SK-N-SH treated with all-trans-retinoic acid at 6 μM for 48 hours (cell line): ENCODE data around the gene MIAT.
A peak's percentile ranks its signal among the peaks of the same experiment; 100 is the strongest.

Experiments used
- ATAC-seq: fragments of 200-7000 bp; cut with Tn5 transposase; 3 replicates; pipeline ENCODE4 v1.9.1; 2020; ENCODE audit warnings: mild to moderate bottlenecking, moderate library complexity
- ARNTL ChIP-seq: fragments of 450-650 bp; formaldehyde crosslinking; IDR thresholded peaks from 2 replicates; pipeline ENCODE4 v1.5.0; 2020; ENCODE audit warnings: low read depth, mild to moderate bottlenecking, moderate library complexity, borderline replicate concordance
- BACH2 ChIP-seq: fragments of 250-450 bp; sonication (Bioruptor Pico); IDR thresholded peaks from 2 replicates; pipeline ENCODE4 v1.9.0; 2021; ENCODE audit warnings: mild to moderate bottlenecking, borderline replicate concordance
- CSDC2 ChIP-seq: fragments of 250-450 bp; sonication (Bioruptor Pico); IDR thresholded peaks from 2 replicates; pipeline ENCODE4 v1.5.0; 2020; ENCODE audit warnings: mild to moderate bottlenecking, moderate library complexity
- ESRRG ChIP-seq: fragments of 250-450 bp; sonication (Bioruptor Pico); IDR thresholded peaks from 2 replicates; pipeline ENCODE4 v1.6.1; 2021; ENCODE audit warnings: mild to moderate bottlenecking
- GLIS3 ChIP-seq: fragments of 250-450 bp; sonication (Bioruptor Pico); IDR thresholded peaks from 2 replicates; pipeline ENCODE4 v1.5.0; 2020; ENCODE audit warnings: mild to moderate bottlenecking, moderate library complexity
- ISL1 ChIP-seq: fragments of 250-450 bp; sonication (Bioruptor Pico); IDR thresholded peaks from 2 replicates; pipeline ENCODE4 v2.1.2; 2022; ENCODE audit warnings: mild to moderate bottlenecking, moderate library complexity
- OSR1 ChIP-seq: fragments of 250-450 bp; sonication (Bioruptor Pico); IDR thresholded peaks from 2 replicates; pipeline ENCODE4 v1.8.0; 2022; ENCODE audit warnings: moderate library complexity, mild to moderate bottlenecking, inconsistent platforms
- PPARA ChIP-seq: fragments of 250-450 bp; sonication (Bioruptor Pico); IDR thresholded peaks from 2 replicates; pipeline ENCODE4 v1.5.0; 2020; ENCODE audit warnings: mild to moderate bottlenecking, borderline replicate concordance
- RARB ChIP-seq: fragments of 250-450 bp; sonication (Bioruptor Pico); IDR thresholded peaks from 2 replicates; pipeline ENCODE4 v1.8.0; 2021; ENCODE audit warnings: mild to moderate bottlenecking, moderate library complexity
- SNAI2 ChIP-seq: fragments of 250-450 bp; sonication (Bioruptor Pico); IDR thresholded peaks from 2 replicates; pipeline ENCODE4 v1.5.0; 2020; ENCODE audit warnings: mild to moderate bottlenecking, moderate library complexity
- TCF4 ChIP-seq: fragments of 250-450 bp; sonication (Bioruptor Pico); IDR thresholded peaks from 2 replicates; pipeline ENCODE4 v1.8.0; 2021; ENCODE audit warnings: mild to moderate bottlenecking, moderate library complexity, borderline replicate concordance
- TOX ChIP-seq: fragments of 250-450 bp; sonication (Bioruptor Pico); IDR thresholded peaks from 2 replicates; pipeline ENCODE4 v1.8.0; 2021; ENCODE audit warnings: mild to moderate bottlenecking, moderate library complexity, borderline replicate concordance
- ZC3H10 ChIP-seq: fragments of 250-450 bp; sonication (Bioruptor Pico); IDR thresholded peaks from 2 replicates; pipeline ENCODE4 v1.5.1; 2021; ENCODE audit warnings: mild to moderate bottlenecking, moderate library complexity
- ZFP3 ChIP-seq: fragments of 250-450 bp; sonication (Bioruptor Pico); IDR thresholded peaks from 2 replicates; pipeline ENCODE4 v1.5.0; 2020; ENCODE audit warnings: mild to moderate bottlenecking, moderate library complexity
- ZNF70 ChIP-seq: fragments of 450-650 bp; formaldehyde crosslinking; IDR thresholded peaks from 2 replicates; pipeline ENCODE4 v1.5.0; 2020; ENCODE audit warnings: mild to moderate bottlenecking, moderate library complexity
- ZNF8 ChIP-seq: fragments of 450-650 bp; formaldehyde crosslinking; IDR thresholded peaks from 2 replicates; pipeline ENCODE4 v1.5.0; 2020; ENCODE audit warnings: mild to moderate bottlenecking, moderate library complexity
- TF ChIP-seq, protein P1 (sequence below): fragments of 250-450 bp; sonication (Bioruptor Pico); IDR thresholded peaks from 2 replicates; pipeline ENCODE4 v1.5.1; 2020; ENCODE audit warnings: low read depth, mild to moderate bottlenecking, moderate library complexity
- TF ChIP-seq, protein P2 (sequence below): fragments of 250-450 bp; sonication (Bioruptor Pico); IDR thresholded peaks from 2 replicates; pipeline ENCODE4 v1.8.0; 2021; ENCODE audit warnings: low read depth, mild to moderate bottlenecking, moderate library complexity, borderline replicate concordance
- TF ChIP-seq, protein P3 (sequence below): fragments of 250-450 bp; sonication (Bioruptor Pico); IDR thresholded peaks from 2 replicates; pipeline ENCODE4 v1.5.1; 2021; ENCODE audit warnings: mild to moderate bottlenecking, moderate library complexity
- TF ChIP-seq, protein P4 (sequence below): fragments of 250-450 bp; sonication (Bioruptor Pico); IDR thresholded peaks from 2 replicates; pipeline ENCODE4 v1.8.0; 2020; ENCODE audit warnings: mild to moderate bottlenecking, moderate library complexity, borderline replicate concordance

Gene MIAT

DNA sequence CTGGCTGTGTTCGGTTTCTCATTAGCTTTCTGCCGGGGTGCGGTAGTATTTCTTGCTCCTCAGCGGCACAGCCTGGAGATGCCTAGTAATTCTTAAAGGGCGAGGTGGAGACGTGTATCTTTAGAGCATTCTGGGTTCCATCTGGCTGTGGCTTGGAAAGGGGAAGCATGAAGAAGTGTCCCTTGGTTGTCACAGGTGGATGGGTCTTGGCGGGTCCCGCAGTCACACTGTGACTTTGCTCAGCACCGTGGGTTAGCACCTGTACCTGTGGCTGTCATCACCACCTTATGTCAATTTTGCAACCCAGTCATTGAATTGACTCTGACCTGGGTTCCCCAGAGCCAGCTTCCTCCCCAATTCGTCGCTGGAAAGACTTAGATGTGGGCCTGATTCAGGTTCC is 57.6 kb downstream of the MIAT start:
- TF ChIP-seq BACH2 (no peak), RARB (CRISPR knock-in tag) (no peak), TCF4 (CRISPR knock-in tag) (no peak)
- no peak for ATAC-seq

DNA sequence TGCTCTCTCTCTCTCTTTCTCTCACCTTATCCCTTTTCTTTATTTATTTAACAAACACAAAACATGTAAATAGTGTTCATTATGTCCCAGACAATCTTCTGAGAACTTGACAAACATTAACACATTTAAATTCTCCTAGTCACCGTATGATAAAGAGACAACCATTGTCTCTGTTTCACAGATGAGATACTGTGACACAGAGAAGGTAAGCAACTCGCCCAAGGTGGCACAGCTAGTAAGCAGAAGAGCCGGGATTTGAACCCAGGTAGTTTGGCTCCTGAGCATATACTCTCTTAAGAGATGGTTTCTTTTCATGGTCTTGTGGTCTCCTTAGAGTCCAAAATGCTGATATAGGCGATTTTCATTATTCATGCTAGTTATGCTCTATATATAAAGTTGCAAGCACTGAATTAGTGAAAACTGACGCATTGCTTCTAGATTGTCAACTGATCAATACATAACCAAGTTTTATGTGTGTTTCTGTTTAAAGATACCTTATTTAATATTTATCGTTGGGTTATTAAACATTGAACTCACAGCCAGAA is 58.1 kb downstream of the MIAT start:
- no peak for TF ChIP-seq ZFP3 (CRISPR knock-in tag)
- TF ChIP-seq CSDC2 (CRISPR knock-in tag), result no peak
- TF ChIP-seq ISL1, result no peak
- TF ChIP-seq SNAI2 (CRISPR knock-in tag), result no peak
- TF ChIP-seq, protein P1, sequence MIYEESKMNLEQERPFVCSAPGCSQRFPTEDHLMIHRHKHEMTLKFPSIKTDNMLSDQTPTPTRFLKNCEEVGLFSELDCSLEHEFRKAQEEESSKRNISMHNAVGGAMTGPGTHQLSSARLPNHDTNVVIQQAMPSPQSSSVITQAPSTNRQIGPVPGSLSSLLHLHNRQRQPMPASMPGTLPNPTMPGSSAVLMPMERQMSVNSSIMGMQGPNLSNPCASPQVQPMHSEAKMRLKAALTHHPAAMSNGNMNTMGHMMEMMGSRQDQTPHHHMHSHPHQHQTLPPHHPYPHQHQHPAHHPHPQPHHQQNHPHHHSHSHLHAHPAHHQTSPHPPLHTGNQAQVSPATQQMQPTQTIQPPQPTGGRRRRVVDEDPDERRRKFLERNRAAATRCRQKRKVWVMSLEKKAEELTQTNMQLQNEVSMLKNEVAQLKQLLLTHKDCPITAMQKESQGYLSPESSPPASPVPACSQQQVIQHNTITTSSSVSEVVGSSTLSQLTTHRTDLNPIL (CRISPR knock-in tag), result no peak
- TF ChIP-seq ZC3H10 (CRISPR knock-in tag), result no peak
- TF ChIP-seq ZNF8, result no peak
- no peak for TF ChIP-seq PPARA (CRISPR knock-in tag)
- TF ChIP-seq, protein P2, sequence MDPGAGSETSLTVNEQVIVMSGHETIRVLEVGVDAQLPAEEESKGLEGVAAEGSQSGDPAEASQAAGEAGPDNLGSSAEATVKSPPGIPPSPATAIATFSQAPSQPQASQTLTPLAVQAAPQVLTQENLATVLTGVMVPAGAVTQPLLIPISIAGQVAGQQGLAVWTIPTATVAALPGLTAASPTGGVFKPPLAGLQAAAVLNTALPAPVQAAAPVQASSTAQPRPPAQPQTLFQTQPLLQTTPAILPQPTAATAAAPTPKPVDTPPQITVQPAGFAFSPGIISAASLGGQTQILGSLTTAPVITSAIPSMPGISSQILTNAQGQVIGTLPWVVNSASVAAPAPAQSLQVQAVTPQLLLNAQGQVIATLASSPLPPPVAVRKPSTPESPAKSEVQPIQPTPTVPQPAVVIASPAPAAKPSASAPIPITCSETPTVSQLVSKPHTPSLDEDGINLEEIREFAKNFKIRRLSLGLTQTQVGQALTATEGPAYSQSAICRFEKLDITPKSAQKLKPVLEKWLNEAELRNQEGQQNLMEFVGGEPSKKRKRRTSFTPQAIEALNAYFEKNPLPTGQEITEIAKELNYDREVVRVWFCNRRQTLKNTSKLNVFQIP (CRISPR knock-in tag), result no peak
- no peak for TF ChIP-seq TOX
- no peak for TF ChIP-seq TCF4 (CRISPR knock-in tag)
- TF ChIP-seq RARB (CRISPR knock-in tag), result no peak
- no peak for TF ChIP-seq OSR1 (CRISPR knock-in tag)
- TF ChIP-seq GLIS3 (CRISPR knock-in tag), result no peak
- no peak for TF ChIP-seq ESRRG
- TF ChIP-seq ARNTL, result no peak
- no peak for TF ChIP-seq ZNF70 (CRISPR knock-in tag)
- TF ChIP-seq BACH2, result no peak
- ATAC-seq, result no peak

DNA sequence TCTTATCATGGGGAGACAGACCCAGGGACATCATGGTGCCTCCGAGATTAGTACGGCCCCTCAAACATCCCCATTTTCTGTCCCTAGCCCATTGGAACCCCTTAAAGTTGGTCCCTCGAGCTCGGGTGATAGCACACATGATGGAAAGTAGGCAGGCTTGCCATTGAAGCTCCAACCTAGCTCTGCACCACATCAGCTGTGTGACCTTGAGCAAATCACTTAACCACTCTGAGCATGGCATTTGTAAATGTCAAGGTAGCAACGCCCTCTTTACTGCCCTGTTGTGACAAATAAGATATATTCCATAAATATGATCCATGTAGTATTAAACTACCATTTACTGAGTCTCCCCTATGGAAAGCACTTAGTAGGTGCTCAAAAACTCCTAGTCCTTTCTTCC is 61.1 kb downstream of the MIAT start:
- no peak for ATAC-seq
- no peak for TF ChIP-seq ESRRG
- no peak for TF ChIP-seq ZNF70 (CRISPR knock-in tag)
- no peak for TF ChIP-seq TOX
- TF ChIP-seq PPARA (CRISPR knock-in tag), result no peak
- no peak for TF ChIP-seq ZC3H10 (CRISPR knock-in tag)
- TF ChIP-seq ZFP3 (CRISPR knock-in tag), result no peak

DNA sequence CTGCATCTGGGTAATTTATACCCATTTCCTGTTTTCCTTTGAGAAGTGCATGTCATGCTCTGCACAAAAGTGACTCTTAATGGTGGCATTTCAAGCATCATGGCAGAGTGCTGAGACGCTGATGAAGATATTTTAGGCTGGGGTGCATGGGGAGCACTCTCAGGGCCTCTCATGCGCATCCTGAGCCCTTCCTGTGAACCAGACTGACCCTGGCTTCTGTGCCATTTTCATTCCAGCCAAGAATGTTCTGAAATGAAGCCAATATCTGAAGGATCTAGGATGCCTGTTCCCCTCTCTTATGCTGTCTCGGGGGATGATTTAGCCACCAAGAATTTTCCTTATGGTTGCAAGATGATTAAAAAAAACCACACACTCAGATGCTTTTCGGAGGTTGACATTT is 61.5 kb downstream of the MIAT start:
- peak; percentile 35; the same call in 1 of the 2 replicates for TF ChIP-seq ISL1
- TF ChIP-seq RARB (CRISPR knock-in tag), result no peak
- TF ChIP-seq, protein P3, sequence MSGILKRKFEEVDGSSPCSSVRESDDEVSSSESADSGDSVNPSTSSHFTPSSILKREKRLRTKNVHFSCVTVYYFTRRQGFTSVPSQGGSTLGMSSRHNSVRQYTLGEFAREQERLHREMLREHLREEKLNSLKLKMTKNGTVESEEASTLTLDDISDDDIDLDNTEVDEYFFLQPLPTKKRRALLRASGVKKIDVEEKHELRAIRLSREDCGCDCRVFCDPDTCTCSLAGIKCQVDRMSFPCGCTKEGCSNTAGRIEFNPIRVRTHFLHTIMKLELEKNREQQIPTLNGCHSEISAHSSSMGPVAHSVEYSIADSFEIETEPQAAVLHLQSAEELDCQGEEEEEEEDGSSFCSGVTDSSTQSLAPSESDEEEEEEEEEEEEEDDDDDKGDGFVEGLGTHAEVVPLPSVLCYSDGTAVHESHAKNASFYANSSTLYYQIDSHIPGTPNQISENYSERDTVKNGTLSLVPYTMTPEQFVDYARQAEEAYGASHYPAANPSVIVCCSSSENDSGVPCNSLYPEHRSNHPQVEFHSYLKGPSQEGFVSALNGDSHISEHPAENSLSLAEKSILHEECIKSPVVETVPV (CRISPR knock-in tag), result no peak
- TF ChIP-seq, protein P4, sequence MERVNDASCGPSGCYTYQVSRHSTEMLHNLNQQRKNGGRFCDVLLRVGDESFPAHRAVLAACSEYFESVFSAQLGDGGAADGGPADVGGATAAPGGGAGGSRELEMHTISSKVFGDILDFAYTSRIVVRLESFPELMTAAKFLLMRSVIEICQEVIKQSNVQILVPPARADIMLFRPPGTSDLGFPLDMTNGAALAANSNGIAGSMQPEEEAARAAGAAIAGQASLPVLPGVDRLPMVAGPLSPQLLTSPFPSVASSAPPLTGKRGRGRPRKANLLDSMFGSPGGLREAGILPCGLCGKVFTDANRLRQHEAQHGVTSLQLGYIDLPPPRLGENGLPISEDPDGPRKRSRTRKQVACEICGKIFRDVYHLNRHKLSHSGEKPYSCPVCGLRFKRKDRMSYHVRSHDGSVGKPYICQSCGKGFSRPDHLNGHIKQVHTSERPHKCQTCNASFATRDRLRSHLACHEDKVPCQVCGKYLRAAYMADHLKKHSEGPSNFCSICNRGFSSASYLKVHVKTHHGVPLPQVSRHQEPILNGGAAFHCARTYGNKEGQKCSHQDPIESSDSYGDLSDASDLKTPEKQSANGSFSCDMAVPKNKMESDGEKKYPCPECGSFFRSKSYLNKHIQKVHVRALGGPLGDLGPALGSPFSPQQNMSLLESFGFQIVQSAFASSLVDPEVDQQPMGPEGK, result no peak
- no peak for TF ChIP-seq ZFP3 (CRISPR knock-in tag)
- TF ChIP-seq ZC3H10 (CRISPR knock-in tag), result no peak
- TF ChIP-seq ZNF8, result no peak
- TF ChIP-seq, all 23 proteins: peak for 1

DNA sequence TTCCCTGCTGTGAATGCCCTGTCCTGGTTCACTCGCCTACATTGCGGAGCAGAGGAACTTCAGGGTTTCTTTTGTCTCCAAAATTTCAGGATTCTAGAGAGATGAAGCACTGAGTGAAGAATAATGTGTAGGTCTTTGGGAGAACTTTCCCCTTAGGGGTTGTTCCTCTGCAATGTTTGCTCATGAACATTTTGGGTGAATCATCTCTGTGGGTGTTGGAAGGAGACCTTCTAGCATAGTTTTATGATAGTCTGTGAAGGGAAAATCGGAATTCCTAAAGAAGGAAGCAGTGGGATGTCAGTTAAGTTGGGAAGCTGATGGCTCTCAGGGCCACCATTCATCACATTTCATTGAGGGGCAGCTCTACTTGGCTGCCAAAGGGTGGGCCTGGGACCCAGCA is 64.8 kb downstream of the MIAT start:
- TF ChIP-seq CSDC2 (CRISPR knock-in tag) (no peak), PPARA (CRISPR knock-in tag) (no peak), OSR1 (CRISPR knock-in tag) (no peak), ZC3H10 (CRISPR knock-in tag) (no peak)
- no peak for ATAC-seq

More for the DNA sequence above, 61.5 kb downstream of the MIAT start:
- peak; percentile 93 for ATAC-seq
